ENCODE results near the gene CD3E.

CD3E gene

DNA sequence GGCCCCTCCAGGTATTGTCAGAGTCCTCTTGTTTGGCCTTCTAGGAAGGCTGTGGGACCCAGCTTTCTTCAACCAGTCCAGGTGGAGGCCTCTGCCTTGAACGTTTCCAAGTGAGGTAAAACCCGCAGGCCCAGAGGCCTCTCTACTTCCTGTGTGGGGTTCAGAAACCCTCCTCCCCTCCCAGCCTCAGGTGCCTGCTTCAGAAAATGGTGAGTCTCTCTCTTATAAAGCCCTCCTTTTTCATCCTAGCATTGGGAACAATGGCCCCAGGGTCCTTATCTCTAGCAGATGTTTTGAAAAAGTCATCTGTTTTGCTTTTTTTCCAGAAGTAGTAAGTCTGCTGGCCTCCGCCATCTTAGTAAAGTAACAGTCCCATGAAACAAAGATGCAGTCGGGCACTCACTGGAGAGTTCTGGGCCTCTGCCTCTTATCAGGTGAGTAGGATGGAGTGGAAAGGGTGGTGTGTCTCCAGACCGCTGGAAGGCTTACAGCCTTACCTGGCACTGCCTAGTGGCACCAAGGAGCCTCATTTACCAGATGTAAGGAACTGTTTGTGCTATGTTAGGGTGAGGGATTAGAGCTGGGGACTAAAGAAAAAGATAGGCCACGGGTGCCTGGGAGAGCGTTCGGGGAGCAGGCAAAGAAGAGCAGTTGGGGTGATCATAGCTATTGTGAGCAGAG, at the start of gene CD3E:
Gene CD3E (plus strand): TSS at position 163 of the 681 bp plus-strand sequence. CDS start 223 bp downstream, at position 386.
- intact Hi-C loops (cut with DNase I): no loop called here
- no peak for DNase-seq

GRCh38 chr11:118258410-118258809, 46.1 kb upstream of the CD3E start:
- DNase-seq: no peak
- intact Hi-C loops (cut with DNase I): no loop called here

GRCh38 chr11:118259138-118259537, 45.4 kb upstream of the CD3E start:
- intact Hi-C loops (cut with DNase I): no loop called here
- no peak for DNase-seq

DNA sequence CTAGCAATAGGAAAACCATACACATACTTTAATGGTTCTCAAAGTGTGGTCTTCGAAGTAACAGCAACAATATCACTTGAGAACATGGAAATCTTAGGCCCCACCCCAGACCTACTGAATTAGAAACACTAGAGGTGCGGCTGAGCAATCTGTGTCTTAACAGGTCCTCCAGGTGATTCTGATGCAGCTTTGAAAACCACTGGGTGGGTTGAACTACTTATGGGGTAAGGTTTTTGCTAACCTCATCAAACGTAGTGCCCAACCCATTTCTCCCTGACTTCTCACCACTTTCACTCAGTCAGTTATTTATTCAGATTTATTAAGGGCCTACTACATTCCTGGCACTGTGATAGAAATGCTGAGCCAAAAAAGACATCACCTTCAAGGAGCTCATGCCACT, 44.2 kb upstream of the CD3E start:
- no peak for DNase-seq
- intact Hi-C loops (cut with DNase I): no loop called here

DNA sequence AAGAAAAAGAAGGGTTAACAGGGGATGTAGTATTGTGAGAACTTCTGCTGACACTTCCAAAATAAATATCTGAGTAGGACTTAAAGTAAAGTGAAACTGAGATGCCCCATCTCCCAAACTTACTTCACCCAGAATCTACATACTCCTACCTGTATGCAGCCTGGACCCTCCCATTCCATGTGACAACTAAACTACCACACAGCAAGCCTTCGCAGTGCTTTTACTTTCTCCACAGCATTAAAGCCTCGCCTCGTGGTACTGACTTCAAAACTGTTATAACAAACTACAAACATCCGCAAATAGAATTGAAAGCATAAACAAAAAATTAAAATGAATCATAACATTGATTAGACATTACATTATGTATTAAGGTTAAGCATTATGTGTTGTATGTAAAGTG, 41.4 kb upstream of the CD3E start:
- intact Hi-C loops (cut with DNase I): no loop called here
- DNase-seq: no peak

- no peak for DNase-seq
- intact Hi-C loops (cut with DNase I): no loop called here
Measured at GRCh38 chr11:118263695-118264568, 40.6 kb upstream of the CD3E start, which contains the start of gene MPZL2. Gene MPZL2, minus strand, starts transcription at chr11:118264297. Its CDS starts 144 bp downstream, at chr11:118264153.

- intact Hi-C loops (cut with DNase I): no loop called here
- no peak for DNase-seq
Measured at GRCh38 chr11:118264569-118265465, 39.7 kb upstream of the CD3E start.

DNA sequence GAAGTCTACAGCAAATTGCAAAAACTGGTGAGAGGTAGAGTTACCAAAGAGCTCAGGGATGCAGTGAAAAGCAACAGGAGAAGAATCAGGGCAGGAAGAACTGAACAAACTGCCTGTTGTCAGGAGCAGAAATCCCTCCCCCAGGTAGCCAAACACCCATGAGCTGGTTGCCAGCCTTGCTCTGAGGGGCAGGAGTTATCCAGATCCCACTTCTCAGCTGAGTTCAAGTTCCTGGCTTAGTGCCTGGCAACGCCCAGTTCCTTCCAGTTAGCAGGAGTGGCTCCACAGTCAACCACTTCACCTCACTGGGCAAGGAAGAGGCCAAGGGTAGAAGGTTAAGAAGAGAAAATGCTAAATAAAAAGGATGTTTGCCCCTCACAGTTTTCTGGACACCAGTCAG, 38.6 kb upstream of the CD3E start:
- DNase-seq: no peak
- intact Hi-C loops (cut with DNase I): no loop called here

DNA sequence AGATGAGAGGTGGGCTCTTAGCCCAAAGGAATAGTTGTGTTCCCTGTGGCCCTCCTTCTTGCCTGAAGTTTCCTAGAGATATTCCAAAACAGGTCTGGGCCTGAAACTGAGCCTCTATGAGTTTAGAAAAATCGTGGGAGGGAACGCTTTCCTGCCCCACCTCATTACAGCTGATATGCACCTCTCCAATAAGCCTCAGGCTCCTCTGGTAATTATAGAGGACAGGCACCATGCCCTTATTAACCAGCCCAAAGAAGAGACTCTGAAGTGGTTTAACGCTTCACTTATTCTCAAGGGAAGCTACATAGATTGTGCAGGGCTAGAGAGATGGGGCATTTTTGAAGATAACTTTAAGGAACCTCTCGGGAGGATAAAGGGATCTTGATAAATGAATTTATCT, 37.0 kb upstream of the CD3E start:
- intact Hi-C loops (cut with DNase I): no loop called here
- no peak for DNase-seq

GRCh38 chr11:118272001-118272400, 32.5 kb upstream of the CD3E start:
- intact Hi-C loops (cut with DNase I): no loop called here
- no peak for DNase-seq

DNA sequence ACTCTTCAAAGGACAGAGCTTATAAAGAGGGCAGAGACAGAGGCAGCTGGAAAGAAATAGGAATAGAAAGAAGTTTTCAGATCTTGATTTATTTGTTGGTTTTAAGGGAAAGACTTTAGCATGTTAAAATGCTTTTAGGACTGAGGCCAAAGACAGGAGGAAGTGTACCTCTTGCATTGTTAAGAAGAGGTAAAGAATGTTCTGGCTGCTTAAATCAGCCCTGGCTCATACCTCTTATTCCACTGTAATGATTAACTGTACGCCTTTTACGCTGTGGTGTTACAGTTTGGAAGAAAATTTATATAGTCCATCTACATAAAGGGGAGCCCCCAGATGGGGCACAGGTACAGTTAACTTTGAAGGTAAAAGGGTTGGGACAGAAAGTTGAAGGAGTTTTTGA, 30.3 kb upstream of the CD3E start:
- intact Hi-C loops (cut with DNase I): no loop called here
- no peak for DNase-seq

GRCh38 chr11:118275176-118275575, 29.4 kb upstream of the CD3E start:
- DNase-seq: no peak
- intact Hi-C loops (cut with DNase I): no loop called here

DNA sequence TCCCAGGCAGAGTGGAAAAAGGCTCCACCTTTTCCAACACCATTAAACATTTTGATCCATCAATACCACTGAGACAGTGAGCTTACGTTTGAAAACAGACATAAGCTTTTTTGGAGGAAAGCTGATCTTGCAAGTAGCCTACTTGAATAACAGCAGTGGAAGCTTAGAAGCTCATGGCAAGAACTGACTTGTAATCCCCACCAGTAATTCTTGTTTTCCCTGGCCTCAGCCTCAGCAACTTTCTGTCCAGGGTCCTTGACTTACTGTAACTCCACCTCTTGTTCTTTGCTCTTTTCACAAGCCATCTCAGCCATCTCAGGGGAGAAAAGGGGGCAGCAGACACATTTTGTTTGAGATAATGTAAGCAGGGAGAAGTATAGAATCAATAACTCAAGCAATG, 28.1 kb upstream of the CD3E start:
- intact Hi-C loops (cut with DNase I): no loop called here
- no peak for DNase-seq

DNA sequence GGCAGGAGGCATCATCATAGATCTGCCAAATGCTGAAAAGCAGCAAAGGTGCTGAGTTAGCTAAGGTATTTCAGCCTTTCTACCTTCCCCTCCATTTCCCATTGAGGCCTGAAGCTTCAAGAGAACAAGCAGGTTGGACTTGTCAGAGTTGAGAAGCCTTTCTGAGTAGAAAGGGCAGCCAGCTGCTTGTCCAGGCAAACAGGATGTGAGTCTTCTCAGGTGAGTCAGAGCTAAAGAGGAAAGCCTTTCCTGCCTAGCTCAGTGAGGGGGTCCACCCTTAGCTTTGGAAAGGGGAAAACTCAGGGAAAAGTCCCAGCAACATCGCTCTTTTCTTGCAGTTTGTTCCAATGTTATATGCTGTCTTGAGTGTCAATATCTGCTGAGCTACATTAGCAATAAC, 27.2 kb upstream of the CD3E start:
- no peak for DNase-seq
- intact Hi-C loops (cut with DNase I): no loop called here

DNA sequence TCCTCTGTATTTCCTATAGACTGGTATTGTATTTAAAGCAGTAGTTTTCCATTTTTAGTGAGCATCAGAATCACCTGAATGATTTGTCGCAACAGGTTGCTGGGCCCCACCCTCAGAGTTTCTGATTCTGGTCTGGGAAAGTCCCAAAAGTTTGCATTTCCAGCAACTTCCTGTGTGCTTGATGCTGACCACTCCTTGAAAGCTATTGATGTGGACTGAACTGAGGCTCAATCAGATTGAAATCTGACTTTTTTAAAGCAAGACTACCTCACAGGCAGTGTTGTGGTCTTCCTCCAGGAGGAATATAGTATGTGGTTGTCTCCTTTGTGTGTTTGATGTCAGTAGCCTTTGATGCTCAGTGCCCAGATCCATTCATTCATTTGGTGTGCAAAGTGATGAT, 23.2 kb upstream of the CD3E start:
- DNase-seq: no peak
- intact Hi-C loops (cut with DNase I): no loop called here

DNA sequence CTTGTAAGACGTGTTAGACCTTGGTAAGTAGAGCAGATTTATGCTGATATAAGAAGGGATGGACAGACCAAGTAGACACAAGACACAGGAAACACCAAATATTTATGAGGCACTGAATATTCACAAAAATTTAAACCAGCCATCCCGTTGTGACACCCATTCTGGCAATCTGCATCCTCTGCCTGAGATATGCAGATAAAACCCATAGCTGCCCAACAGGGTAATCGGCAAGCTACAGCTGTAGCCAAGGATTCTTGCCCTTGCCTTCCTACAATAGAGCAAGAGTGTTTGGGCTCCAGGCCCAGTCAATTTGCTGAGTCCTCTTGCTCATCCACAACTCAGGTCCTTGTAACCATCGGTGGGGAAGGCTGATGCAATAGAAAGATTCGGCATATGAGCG, 21.9 kb upstream of the CD3E start:
- no peak for DNase-seq
- intact Hi-C loops (cut with DNase I): no loop called here

GRCh38 chr11:118283037-118283636, 21.4 kb upstream of the CD3E start:
- intact Hi-C loops (cut with DNase I): no loop called here
- DNase-seq: no peak

GRCh38 chr11:118283756-118284350, 20.7 kb upstream of the CD3E start:
- no peak for DNase-seq

GRCh38 chr11:118286545-118286944, 18.0 kb upstream of the CD3E start:
- DNase-seq: no peak
- intact Hi-C loops (cut with DNase I): no loop called here

More at GRCh38 chr11:118283756-118284350, 20.7 kb upstream of the CD3E start:
- intact Hi-C loops (cut with DNase I): no loop called here

- intact Hi-C loops (cut with DNase I): no loop called here
Measured at GRCh38 chr11:118287006-118287405, 17.5 kb upstream of the CD3E start.

More at GRCh38 chr11:118287006-118287405, 17.5 kb upstream of the CD3E start:
- DNase-seq: no peak
